K562 (cell line): Measurements from ENCODE around the gene PRKG2. TPM values are rescaled to one million over a fixed set of nuclear protein-coding genes. Genes with fewer than 3 reads are reported as not detected.

Experiments
- ATAC-seq: fragments of 200-7000 bp; cut with Tn5 transposase; 3 replicates; pipeline ENCODE4 v1.9.1; 2020; ENCODE audit warnings: moderate library complexity
- BruUV-seq: library from RNA; stranded (reverse); fragments of 400-500 nt; replicated peaks from 2 replicates; lab custom pipeline; 2021; lab: Mats Ljungman, UMichigan
- CTCF ChIA-PET: fragments of 300-600 bp; formaldehyde crosslinking; extraction: SDS; loops from one replicate; lab custom pipeline; 2021; ENCODE audit warnings: low intra/inter-chr PET ratio; lab: Yijun Ruan, JAX
- POLR2A ChIA-PET: fragments of 300-600, 350-650 bp; sonication (Branson Sonifier 250); formaldehyde crosslinking; extraction: SDS; loops from one replicate; lab custom pipeline; 2021; ENCODE audit warnings: antibody characterized with exemption, inconsistent platforms; lab: Yijun Ruan, JAX
- DNase-seq, 4 experiments: peaks; one replicate each; pipeline versions ENCODE4 v3.0.0 to v3.0.0-alpha.2; 2011 to 2018; ENCODE audit warnings: low spot score in 3 of 4, mixed read lengths in 3 of 4; ENCODE audit errors: extremely low read depth in 1 of 4
- FAIRE-seq: peaks from 2 replicates; lab custom pipeline; 2011; peaks lifted over from hg19 to GRCh38; lab: Jason Lieb, UNC
- H2AFZ ChIP-seq: 2 replicates; pipeline ENCODE4 v1.6.0; 2011; ENCODE audit warnings: low read depth, low read length, control low read depth, inconsistent platforms
- H3K27ac ChIP-seq: fragments of 200-600 bp; 3 replicates; pipeline ENCODE4 v1.8.0; 2011; ENCODE audit warnings: low read depth, mild to moderate bottlenecking, control low read depth, inconsistent platforms, low read length, moderate library complexity, mixed read lengths; ENCODE audit errors: extremely low read depth
- H3K27me3 ChIP-seq, 2 experiments: fragments of 300-600 bp in 1 of 2; 2 replicates in 1 of 2; 3 replicates in 1 of 2; pipeline versions ENCODE4 v1.6.0 to v1.8.0; 2011; ENCODE audit warnings: inconsistent platforms in 2 of 2, low read length in 2 of 2, mild to moderate bottlenecking in 1 of 2, mixed read lengths in 1 of 2, moderate library complexity in 1 of 2; ENCODE audit not compliant: control insufficient read depth in 2 of 2, insufficient read depth in 2 of 2
- H3K36me3 ChIP-seq: fragments of 300-600 bp; 3 replicates; pipeline ENCODE4 v1.8.0; 2011; ENCODE audit warnings: mild to moderate bottlenecking, low read length, inconsistent platforms; ENCODE audit not compliant: control insufficient read depth, insufficient read depth
- H3K4me1 ChIP-seq, 2 experiments: fragments of 200-600 bp in 1 of 2; replicated peaks in 1 of 2; 2 replicates in 1 of 2; 3 replicates in 1 of 2; pipeline versions ENCODE4 v1.5.1 to v1.8.0; 2011; ENCODE audit warnings: inconsistent platforms in 2 of 2, low read length in 2 of 2, mild to moderate bottlenecking in 1 of 2, mixed read lengths in 1 of 2, moderate library complexity in 1 of 2; ENCODE audit not compliant: control insufficient read depth in 2 of 2, insufficient read depth in 2 of 2
- H3K4me2 ChIP-seq: 2 replicates; pipeline ENCODE4 v1.6.1; 2011; ENCODE audit warnings: low read length, control low read depth, inconsistent platforms, mixed read lengths; ENCODE audit not compliant: insufficient read depth
- H3K4me3 ChIP-seq: fragments of 200-600 bp; sonication (generic), shearing (Covaris generic); 2 replicates; pipeline ENCODE4 v1.5.1; 2016; ENCODE audit warnings: control low read depth, inconsistent platforms
- H3K79me2 ChIP-seq: fragments of 200-600 bp; 3 replicates; pipeline ENCODE4 v1.8.0; 2011; ENCODE audit warnings: low read length, inconsistent platforms; ENCODE audit not compliant: control insufficient read depth, insufficient read depth
- H3K9ac ChIP-seq, 2 experiments: 2 replicates each; pipeline versions ENCODE4 v1.6.0 to v1.6.1; 2011; ENCODE audit warnings: low read depth in 2 of 2, low read length in 2 of 2, control low read depth in 1 of 2, inconsistent platforms in 1 of 2, mild to moderate bottlenecking in 1 of 2, mixed read lengths in 1 of 2; ENCODE audit not compliant: insufficient read depth in 1 of 2
- H3K9me1 ChIP-seq: one replicate; pipeline ENCODE4 v1.6.0; 2011; ENCODE audit warnings: inconsistent platforms, mild to moderate bottlenecking, low read length, moderate library complexity; ENCODE audit not compliant: control insufficient read depth, insufficient read depth
- H3K9me3 ChIP-seq: replicated peaks from 2 replicates; pipeline ENCODE4 v1.5.1; 2011; ENCODE audit warnings: low read depth, low read length, inconsistent platforms; ENCODE audit not compliant: control insufficient read depth, insufficient read depth
- H4K20me1 ChIP-seq: replicated peaks from 2 replicates; pipeline ENCODE4 v1.6.1; 2011; ENCODE audit warnings: low read length, inconsistent platforms, mixed read lengths; ENCODE audit not compliant: control insufficient read depth, insufficient read depth
- CBX8 ChIP-seq: fragments of 200-600 bp; sonication (generic); IDR thresholded peaks from 2 replicates; pipeline ENCODE4 v1.6.1; 2012; ENCODE audit warnings: borderline replicate concordance, mixed run types, low read depth, mild to moderate bottlenecking, moderate library complexity, mixed read lengths, low read length, control low read depth, inconsistent platforms; ENCODE audit not compliant: poor library complexity, severe bottlenecking; ENCODE audit errors: extremely low read depth
- CCAR2 ChIP-seq: fragments of 200-400 bp; formaldehyde crosslinking; IDR thresholded peaks from 2 replicates; pipeline ENCODE4 v1.6.1; 2017; ENCODE audit warnings: mild to moderate bottlenecking, low read depth, low read length
- CGGBP1 ChIP-seq: fragments of 250-450 bp; sonication (Bioruptor Pico); IDR thresholded peaks from 2 replicates; pipeline ENCODE4 v1.9.0; 2021; ENCODE audit warnings: mild to moderate bottlenecking
- CLOCK ChIP-seq: fragments of 250-450 bp; sonication (Bioruptor Pico); IDR thresholded peaks from 2 replicates; pipeline ENCODE4 v1.4.0; 2020; ENCODE audit warnings: mild to moderate bottlenecking, moderate library complexity, borderline replicate concordance
- HBP1 ChIP-seq: fragments of 450-650 bp; formaldehyde crosslinking; IDR thresholded peaks from 2 replicates; pipeline ENCODE4 v1.4.0; 2022; ENCODE audit warnings: missing genetic modification characterization
- PPARD ChIP-seq: fragments of 250-450 bp; sonication (Bioruptor Pico); IDR thresholded peaks from 2 replicates; pipeline ENCODE4 v1.8.0; 2022; ENCODE audit warnings: inconsistent platforms, mild to moderate bottlenecking, moderate library complexity
- RBM39 ChIP-seq: fragments of 200-400 bp; formaldehyde crosslinking; optimal IDR thresholded peaks from 2 replicates; pipeline ENCODE3; 2018; ENCODE audit warnings: low read depth, low read length
- ZNF436 ChIP-seq: fragments of 250-450, 450-650 bp; sonication (Bioruptor Pico); formaldehyde crosslinking; IDR thresholded peaks from 2 replicates; pipeline ENCODE4 v1.7.0; 2020; ENCODE audit warnings: mild to moderate bottlenecking
- ZNF551 ChIP-seq: fragments of 250-450 bp; sonication (Bioruptor Pico); IDR thresholded peaks from 2 replicates; pipeline ENCODE4 v1.5.0; 2021; ENCODE audit warnings: mild to moderate bottlenecking, moderate library complexity
- WGBS: fragments of 100-300 bp; shearing (Covaris generic); methylation state at CpG from one replicate; pipeline ENCODE4 v1.1.6; 2016; ENCODE audit warnings: low coverage, mixed read lengths; ENCODE audit not compliant: insufficient coverage; ENCODE audit errors: missing lambda C conversion rate; 5-methylcytosine and 5-hydroxymethylcytosine counted together
- in situ Hi-C: fragments of 300-500 bp; cut with MboI; formaldehyde crosslinking; loops from 4 replicates; pipeline ENCODE4 v1.15.0; 2018; ENCODE audit warnings: inconsistent platforms, mixed read lengths
- intact Hi-C: fragments of 100-400 bp; cut with micrococcal nuclease; formaldehyde crosslinking; loops from 2 replicates; pipeline ENCODE4 v1.14.2; 2022
- polyA plus RNA-seq, 8 experiments: library from polyadenylated mRNA; depleted of rRNA in 4 of 8; stranded (reverse) in 5 of 8; unstranded in 3 of 8; fragments of >200 nt; fragmentation: Nextera tagmentation in 2 of 8; fragmentation: Illumina TruSeq in 1 of 8; extraction: Ambion mirVana in 2 of 8; extraction: Trizol in 1 of 8; gene quantifications; 2 replicates each; pipeline versions ENCODE4 v1.2.1 to v1.2.3, GENCODE V29; 2011 to 2014; ENCODE audit warnings: inconsistent platforms in 1 of 8, missing spikeins in 1 of 8
- total RNA-seq, 7 experiments: library from RNA; depleted of rRNA in 6 of 7; stranded (reverse); fragments of >200 nt in 6 of 7; fragmentation: Illumina TruSeq in 2 of 7; extraction: Trizol in 2 of 7; gene quantifications; 2 replicates each; pipeline versions ENCODE4 v1.2.1 to v1.2.3, GENCODE V29; 2011 to 2021; ENCODE audit warnings: low replicate concordance in 1 of 7

Gene PRKG2
- total and polyA plus RNA-seq, 9 of the 15 experiments (the other 6 are each of a cell fraction or from before 2014, with no cell fraction given), result 0.01 to 0.68 (median 0.34) TPM

- TF ChIP-seq HBP1 (CRISPR knock-in tag), result no peak
- TF ChIP-seq CCAR2, result no peak
- no peak for TF ChIP-seq RBM39
- TF ChIP-seq CLOCK (CRISPR knock-in tag), result no peak
- TF ChIP-seq CGGBP1 (CRISPR knock-in tag), result no peak
Measured at GRCh38 chr4:81116566-81116965, 98.5 kb downstream of the PRKG2 start (continued).

GRCh38 chr4:81113024-81113423, 102.0 kb downstream of the PRKG2 start:
- H3K4me1 ChIP-seq, result no peaks in the 10 kb centered on the region
- no peak overlapping the region for H3K27ac ChIP-seq
- H3K27me3 ChIP-seq, result no peaks in the 10 kb centered on the region
- H3K9me1 ChIP-seq, result no peaks in the 10 kb centered on the region
- in situ Hi-C loops, result no loop called here
- H3K36me3 ChIP-seq, result no peaks in the 10 kb centered on the region
- FAIRE-seq (no peak), DNase-seq (no peak), ATAC-seq (no peak)
- ChIA-PET POLR2A (no interaction called here), CTCF (no interaction called here)
- no peak overlapping the region for H3K9ac ChIP-seq
- H3K79me2 ChIP-seq, result no peaks in the 10 kb centered on the region
- H3K4me2 ChIP-seq, result no peak overlapping the region
- H4K20me1 ChIP-seq, result no peaks in the 10 kb centered on the region
- H3K4me3 ChIP-seq, result no peak overlapping the region
- no peak for TF ChIP-seq ZNF436 (CRISPR knock-in tag)
- TF ChIP-seq CBX8, result no peak
- TF ChIP-seq ZNF551 (CRISPR knock-in tag), result no peak
- no peak for TF ChIP-seq PPARD
- TF ChIP-seq, all 486 proteins: peak for 0
- Histone ChIP-seq H3K9me3 (no peaks in the 10 kb centered on the region), H2AFZ (no peak overlapping the region)
- WGBS, result 1% methylated on average over 5 of the region's 5 CpGs
- no TSS peak for BruUV-seq
- intact Hi-C loops, result no loop called here
